Activated gamma-delta T cell treated with anti-CD3 and anti-CD28 coated beads, Interleukin-2, amount 50 U/mL, for 16 hours (primary cell): ENCODE data around the gene RFTN1.
"Not testable (repeated sequence)": the region's sequence is repeated elsewhere in the genome, so short reads cannot be mapped to it uniquely, and the experiment has no call there.

Source experiments
- DNase-seq: peaks from one replicate; pipeline ENCODE4 v3.0.0-alpha.2; 2020; ENCODE audit warnings: low read depth

RFTN1 gene

GRCh38 chr3:16507578-16508242 lies 5.8 kb downstream of the RFTN1 start:
- no peak for DNase-seq

DNA sequence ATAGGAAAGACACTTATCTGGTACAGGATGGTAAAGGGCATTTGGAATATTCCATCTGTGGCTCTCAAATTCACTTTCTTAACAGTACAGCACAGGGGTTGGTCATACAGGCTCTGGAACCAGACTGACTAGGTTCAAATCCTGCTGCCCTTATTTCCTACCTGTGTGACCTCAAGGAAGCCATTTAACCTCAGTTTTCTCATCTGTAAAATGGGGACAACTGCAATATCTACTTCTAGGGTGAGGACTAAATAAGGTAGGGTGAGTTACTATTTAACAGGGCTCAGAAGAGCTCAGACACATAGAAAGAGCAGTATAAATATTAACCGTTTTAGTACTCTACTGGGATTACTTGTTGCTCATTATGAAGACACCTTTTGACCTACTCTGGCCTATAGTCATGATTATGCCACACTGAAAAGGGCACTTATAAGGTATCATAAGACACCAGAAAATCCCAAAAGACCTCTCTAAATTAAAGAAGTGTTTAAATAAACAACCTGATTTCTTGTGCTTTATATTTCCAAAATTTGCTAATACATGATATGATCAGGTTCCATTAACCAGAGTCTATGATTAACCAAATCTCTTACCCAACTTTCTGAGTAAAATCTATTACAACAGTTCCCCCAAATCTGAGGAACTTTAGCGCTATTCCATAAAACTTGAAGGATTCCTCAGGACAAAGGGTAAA lies 6.5 kb downstream of the RFTN1 start:
- no peak for DNase-seq

DNA sequence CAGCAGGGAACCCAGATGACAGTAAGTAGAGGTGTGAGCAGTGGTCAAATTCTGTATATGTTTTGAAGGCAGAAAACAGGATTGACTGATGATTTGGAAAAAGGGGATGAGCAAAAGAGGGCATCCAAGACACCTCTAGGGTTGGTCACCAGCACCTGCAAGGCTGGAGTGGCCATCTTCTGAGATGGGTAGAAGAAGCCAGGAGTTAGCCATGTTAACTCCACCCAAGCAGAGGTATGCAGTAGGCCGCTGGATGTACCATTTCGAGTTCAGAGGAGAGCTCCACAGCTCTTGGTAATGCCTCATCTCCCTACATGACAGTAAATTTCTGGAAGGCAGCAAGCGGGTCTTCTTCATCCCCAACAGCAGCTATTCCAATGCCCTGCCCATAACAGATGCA lies 7.0 kb downstream of the RFTN1 start:
- DNase-seq: no peak

DNA sequence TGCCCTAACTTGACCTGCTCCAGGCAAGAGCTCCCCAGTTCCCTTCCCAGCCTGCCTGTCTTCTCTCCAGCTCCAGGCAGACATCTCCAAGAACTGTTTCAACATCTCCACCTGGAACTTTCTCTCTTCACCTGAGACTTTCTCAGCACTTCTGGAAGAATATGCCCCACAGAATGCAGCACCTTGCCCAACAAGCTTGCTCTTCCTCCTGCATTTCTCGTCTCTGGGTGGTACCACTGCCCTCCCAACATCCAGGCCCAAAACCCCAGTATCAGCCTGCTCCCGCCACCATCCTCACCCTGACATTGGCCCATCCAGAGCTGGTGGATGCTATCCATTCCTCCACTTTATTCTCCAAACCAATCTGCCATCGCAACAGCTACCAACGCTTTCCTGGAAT lies 8.8 kb downstream of the RFTN1 start:
- no peak for DNase-seq

DNA sequence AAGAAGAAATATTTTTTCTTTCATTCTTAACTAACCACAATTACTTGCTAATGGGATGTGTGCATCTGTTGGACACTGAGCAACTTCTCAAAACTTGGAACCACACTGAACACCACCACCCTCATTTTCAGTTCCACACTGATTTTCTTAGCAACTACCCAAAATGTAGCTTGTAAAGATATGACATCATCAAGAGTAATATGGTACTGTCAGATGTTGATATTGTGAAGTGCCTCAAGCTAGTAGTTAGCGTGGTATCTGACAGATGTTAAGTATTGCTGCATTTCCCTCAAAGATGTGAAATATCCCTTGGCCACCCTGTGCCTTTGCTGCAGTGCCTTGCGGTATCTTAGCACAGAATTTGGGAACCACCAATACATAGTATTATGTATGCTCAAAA lies 9.3 kb downstream of the RFTN1 start:
- no peak for DNase-seq

DNA sequence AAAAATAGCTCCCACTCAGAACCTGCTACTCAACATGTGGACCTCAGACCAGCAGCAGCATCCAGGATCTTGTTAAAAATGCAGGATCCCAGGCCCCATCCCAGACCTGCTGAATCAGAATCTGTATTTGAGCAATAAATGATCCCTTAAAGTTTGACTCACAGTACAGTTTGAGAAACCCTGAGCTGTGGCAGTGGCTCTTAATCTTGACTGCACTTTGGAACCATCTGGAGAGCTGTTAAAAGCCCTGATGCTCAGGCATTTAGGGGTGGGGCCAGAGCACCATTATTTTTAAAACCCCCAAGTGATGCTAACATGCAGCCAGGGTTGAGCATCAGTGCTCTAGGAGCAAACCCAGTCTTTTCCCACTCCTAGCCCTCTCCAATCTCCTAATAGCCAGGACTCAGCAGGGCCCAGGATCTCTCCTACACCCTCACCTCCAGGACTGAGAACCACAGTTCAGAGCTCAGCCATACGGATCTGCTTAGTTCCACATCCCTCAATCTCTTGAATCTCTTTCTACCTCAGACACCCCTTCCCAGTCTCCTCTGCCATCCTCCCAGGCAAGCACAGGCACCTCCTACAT lies 10.2 kb downstream of the RFTN1 start:
- DNase-seq: no peak

- no peak for DNase-seq
Measured at GRCh38 chr3:16502347-16502908, 11.1 kb downstream of the RFTN1 start.

DNA sequence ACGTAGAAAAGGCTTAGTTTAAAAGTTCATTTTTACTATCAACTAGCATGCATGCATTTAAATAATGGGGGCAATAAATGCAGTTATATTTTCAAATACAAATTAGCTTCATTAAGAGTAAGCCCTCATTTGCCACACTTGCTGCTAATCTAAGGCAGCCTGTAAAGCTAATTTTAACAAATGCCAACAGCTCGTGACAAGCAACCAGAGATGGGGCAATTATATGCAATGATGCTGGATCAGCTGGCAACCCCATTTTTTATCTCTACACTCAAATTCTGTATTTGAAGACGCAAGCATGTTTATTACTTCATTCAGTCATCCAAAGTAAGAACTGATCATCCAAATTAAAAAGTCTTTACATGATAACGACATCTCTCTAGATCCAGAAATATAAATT lies 12.1 kb downstream of the RFTN1 start:
- no peak for DNase-seq

- DNase-seq: no peak
Measured at GRCh38 chr3:16500911-16501310, 12.6 kb downstream of the RFTN1 start.

- DNase-seq: no peak
Measured at GRCh38 chr3:16500093-16500492, 13.4 kb downstream of the RFTN1 start.

- no peak for DNase-seq
Measured at GRCh38 chr3:16499351-16499750, 14.1 kb downstream of the RFTN1 start.

DNA sequence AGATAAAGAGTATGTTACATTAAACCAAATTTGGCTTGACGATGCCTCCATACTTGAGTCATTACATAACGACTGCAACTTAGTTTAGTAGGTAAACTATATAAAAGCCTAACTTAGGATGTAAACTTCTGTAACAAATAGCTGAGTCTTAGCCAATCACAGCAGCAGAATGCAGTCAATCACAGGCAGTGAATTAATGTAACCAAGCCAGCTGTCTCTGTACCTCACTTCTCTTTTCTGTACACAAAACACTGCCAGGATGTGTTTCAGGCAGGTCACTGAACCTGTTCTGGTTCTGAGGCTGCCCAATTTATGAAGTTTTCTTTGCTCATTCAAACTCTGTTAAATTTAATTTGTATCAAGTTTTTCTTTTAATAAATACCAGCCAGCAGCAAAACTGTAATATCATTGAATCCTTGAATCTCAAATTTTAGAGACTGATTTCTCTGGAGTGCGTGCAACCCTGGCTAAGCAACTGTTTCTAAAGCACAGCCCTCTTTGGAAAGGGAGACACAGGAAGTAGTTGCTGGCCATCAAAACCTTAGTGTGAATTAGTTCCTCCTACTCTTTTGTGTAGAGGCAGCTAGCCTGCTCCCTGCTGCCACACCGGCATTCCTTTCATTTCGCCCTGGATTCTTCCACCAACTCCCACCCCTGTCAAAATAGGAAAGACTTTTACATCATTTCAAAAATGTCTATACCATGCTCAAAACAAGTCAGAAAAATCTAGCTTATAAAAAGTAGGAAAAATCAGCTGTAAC lies 15.2 kb downstream of the RFTN1 start:
- no peak for DNase-seq

DNA sequence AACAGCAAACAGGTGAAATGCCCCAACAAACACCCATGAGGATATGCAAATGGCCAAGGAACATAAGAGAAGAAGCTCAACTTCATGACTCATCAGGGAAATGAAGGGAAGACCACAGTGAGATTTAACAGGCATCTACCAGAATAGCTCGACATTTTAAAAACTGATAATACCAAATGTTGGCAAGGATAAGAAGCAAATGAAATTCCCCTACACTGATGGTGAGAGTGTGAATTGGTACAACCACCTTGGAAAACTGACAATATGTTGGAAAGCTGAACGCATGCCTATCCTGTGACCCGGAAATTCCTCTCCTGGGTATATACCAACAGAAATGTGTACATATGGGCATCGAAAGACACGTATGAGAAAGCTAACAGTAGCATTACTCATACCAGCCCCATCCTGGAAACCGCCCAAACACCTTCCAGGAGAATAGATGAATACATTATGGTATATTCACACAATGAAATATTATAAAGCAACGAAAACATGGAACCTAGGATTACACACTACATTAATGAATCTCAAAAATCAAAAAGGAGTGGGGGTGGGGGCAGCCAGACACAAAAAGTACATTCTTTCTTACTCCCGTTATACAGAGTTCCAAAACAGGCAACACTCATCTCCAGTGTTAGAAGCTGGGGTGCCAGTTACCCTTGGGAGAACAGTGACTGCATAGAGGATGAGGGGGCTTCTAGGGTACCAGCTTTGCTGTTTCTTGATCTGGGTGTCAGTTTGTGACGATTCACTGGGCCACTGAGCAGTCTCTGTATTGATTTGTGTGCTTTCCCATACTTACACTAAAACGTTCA lies 16.9 kb downstream of the RFTN1 start:
- DNase-seq: no peak

DNA sequence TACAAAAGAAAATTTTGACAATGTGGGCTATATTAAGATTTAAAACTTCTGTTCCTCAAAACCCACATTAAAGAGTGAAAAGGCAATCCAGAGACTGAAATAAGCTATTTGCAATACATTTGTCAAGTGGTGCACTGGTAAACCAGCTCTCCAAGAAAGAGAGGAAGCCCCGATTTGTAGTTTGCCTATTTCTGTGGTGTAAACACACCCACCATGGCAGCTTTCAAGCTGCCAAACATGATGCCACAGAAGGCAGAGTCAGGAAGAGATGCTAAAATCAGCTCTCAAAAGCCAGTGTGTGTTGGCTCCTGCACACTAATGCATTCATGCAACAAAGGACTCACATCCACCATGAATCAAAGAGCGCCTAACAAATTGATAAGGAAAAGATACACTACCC lies 17.5 kb downstream of the RFTN1 start:
- DNase-seq: no peak

GRCh38 chr3:16494814-16495431 lies 18.6 kb downstream of the RFTN1 start:
- no peak for DNase-seq

GRCh38 chr3:16494094-16494493 lies 19.4 kb downstream of the RFTN1 start:
- DNase-seq: no peak

GRCh38 chr3:16490062-16490619 lies 23.4 kb downstream of the RFTN1 start:
- DNase-seq: no peak

GRCh38 chr3:16489326-16490061 lies 24.0 kb downstream of the RFTN1 start:
- DNase-seq: not testable (repeated sequence)

GRCh38 chr3:16488637-16489036 lies 24.9 kb downstream of the RFTN1 start:
- no peak for DNase-seq

GRCh38 chr3:16487511-16488175 lies 25.9 kb downstream of the RFTN1 start:
- no peak for DNase-seq
